Panc1 (cell line): ENCODE data around the gene TBX4. TPM values are rescaled to one million over a fixed set of nuclear protein-coding genes. Genes with fewer than 3 reads are reported as not detected.
"Not testable (repeated sequence)": the region's sequence is repeated elsewhere in the genome, so short reads cannot be mapped to it uniquely, and the experiment has no call there.

Source experiments
- ATAC-seq: fragments of 200-7000 bp; cut with Tn5 transposase; 2 replicates; pipeline ENCODE4 v1.9.1; 2020; ENCODE audit warnings: mild to moderate bottlenecking, moderate library complexity
- BruUV-seq: library from RNA; stranded (reverse); fragments of 400-500 nt; replicated peaks from 2 replicates; lab custom pipeline; 2021; lab: Mats Ljungman, UMichigan
- CTCF ChIA-PET: fragments of 300-600 bp; sonication (Branson Sonifier 250); formaldehyde crosslinking; loops from one replicate; lab custom pipeline; 2022; ENCODE audit warnings: antibody characterized with exemption; lab: Charles Lee
- POLR2A ChIA-PET: fragments of 300-600 bp; sonication (Branson Sonifier 250); formaldehyde crosslinking; loops from one replicate; lab custom pipeline; 2022; ENCODE audit warnings: antibody characterized with exemption; lab: Charles Lee
- DNase-seq: peaks from one replicate; pipeline ENCODE4 v3.0.0-alpha.2; 2010; ENCODE audit warnings: low read depth, low spot score
- H3K27ac ChIP-seq: 2 replicates; pipeline ENCODE4 v1.5.1; 2011; ENCODE audit warnings: mild to moderate bottlenecking, low read length, inconsistent platforms
- H3K27me3 ChIP-seq: fragments of 200-500 bp; sonication (Bioruptor generic); 2 replicates; pipeline ENCODE4 v1.6.0; 2014; ENCODE audit warnings: low read length, inconsistent platforms; ENCODE audit not compliant: control insufficient read depth, insufficient read depth
- H3K36me3 ChIP-seq: fragments of 200-500 bp; sonication (Bioruptor generic); 2 replicates; pipeline ENCODE4 v1.5.1; 2014; ENCODE audit warnings: inconsistent platforms, mild to moderate bottlenecking, low read length, moderate library complexity; ENCODE audit not compliant: control insufficient read depth, insufficient read depth
- H3K4me1 ChIP-seq: 2 replicates; pipeline ENCODE4 v1.5.1; 2011; ENCODE audit warnings: inconsistent platforms, mild to moderate bottlenecking, low read length, moderate library complexity; ENCODE audit not compliant: control insufficient read depth, insufficient read depth
- H3K4me3 ChIP-seq, 2 experiments: 2 replicates each; pipeline ENCODE4 v1.5.1; 2011 to 2012; ENCODE audit warnings: low read depth in 2 of 2, low read length in 2 of 2, mild to moderate bottlenecking in 2 of 2, inconsistent platforms in 1 of 2, moderate library complexity in 1 of 2
- H3K9me3 ChIP-seq: fragments of 200-500 bp; sonication (Bioruptor generic); 2 replicates; pipeline ENCODE4 v1.5.1; 2014; ENCODE audit warnings: low read depth, mild to moderate bottlenecking, inconsistent platforms, low read length, moderate library complexity; ENCODE audit not compliant: control insufficient read depth, insufficient read depth
- CTCF ChIP-seq: fragments of 450-650 bp; IDR thresholded peaks from 2 replicates; pipeline ENCODE4 v1.5.1; 2017; ENCODE audit warnings: mild to moderate bottlenecking
- POLR2AphosphoS5 ChIP-seq: IDR thresholded peaks from 2 replicates; pipeline ENCODE4 v1.6.1; 2012; ENCODE audit warnings: mild to moderate bottlenecking, low read depth, low read length, moderate library complexity
- REST ChIP-seq, 2 experiments: IDR thresholded peaks; 2 replicates each; pipeline ENCODE4 v1.6.1; 2011 to 2012; ENCODE audit warnings: low read depth in 2 of 2, control low read depth in 1 of 2, low read length in 1 of 2, mild to moderate bottlenecking in 1 of 2, moderate library complexity in 1 of 2; ENCODE audit not compliant: insufficient read depth in 1 of 2
- SIN3A ChIP-seq: IDR thresholded peaks from 2 replicates; pipeline ENCODE4 v1.6.1; 2012; ENCODE audit warnings: low read depth, mild to moderate bottlenecking, low read length, moderate library complexity, borderline replicate concordance; ENCODE audit not compliant: insufficient read depth
- TCF7L2 ChIP-seq: IDR thresholded peaks from 2 replicates; pipeline ENCODE4 v1.6.1; 2011; ENCODE audit warnings: mild to moderate bottlenecking, low read depth, low read length, inconsistent platforms
- in situ Hi-C: cut with HindIII; loops from 2 replicates; pipeline ENCODE4 v1.10.0; 2016; ENCODE audit warnings: low sequenced_read_pairs, low pct_unique_long_range_greater_than_20kb
- intact Hi-C: fragments of 100-400 bp; cut with micrococcal nuclease; formaldehyde crosslinking; loops from one replicate; pipeline ENCODE4 v1.10.0; 2022; ENCODE audit not compliant: unreplicated experiment
- total RNA-seq: library from RNA; stranded (reverse); gene quantifications from one replicate; pipeline ENCODE4 v1.2.1, GENCODE V29; 2021; ENCODE audit not compliant: unreplicated experiment

TBX4 gene
- total RNA-seq, 1 experiment from 2014 or later, result not detected

GRCh38 chr17:61447358-61447757, 4.9 kb upstream of the TBX4 start:
- CTCF ChIA-PET, result interaction anchor here (0.5 kb wide), 1 partner anchor 27 kb away, joined by 3 read pairs; no protein-coding TSS in a partner anchor
- DNase-seq, result no peak
- intact Hi-C loops (no loop called here), in situ Hi-C loops (no loop called here)
- no peaks in the 10 kb centered on the region for H3K36me3 ChIP-seq
- POLR2A ChIA-PET, result interaction anchor here (0.6 kb wide), 1 partner anchor 182 kb away, joined by 3 read pairs; no protein-coding TSS in a partner anchor
- no peak overlapping the region for H3K27ac ChIP-seq
- no TSS peak for BruUV-seq
- no peak for ATAC-seq
- no peak overlapping the region for H3K4me3 ChIP-seq
- H3K27me3 ChIP-seq, result no peaks in the 10 kb centered on the region
- peaks cover 4% of the 10 kb centered on the region; the same call in 1 of the 2 replicates for H3K4me1 ChIP-seq
- no peak for TF ChIP-seq REST (IDR thresholded peaks at IDR 0.05; ENCODE audit: insufficient read depth in 1 of 2, low read depth in 2 of 2, low read length in 1 of 2)
- TF ChIP-seq TCF7L2, result no peak
- no peak for TF ChIP-seq POLR2AphosphoS5
- TF ChIP-seq SIN3A, result no peak
- TF ChIP-seq CTCF, result no peak
- H3K9me3 ChIP-seq, result no peaks in the 10 kb centered on the region

GRCh38 chr17:61448042-61448441, 4.2 kb upstream of the TBX4 start:
- no peak for DNase-seq
- no TSS peak for BruUV-seq
- POLR2A ChIA-PET, result interaction anchor here (0.6 kb wide), 2 partner anchors 181 to 1099 kb away, joined by 3 read pairs; no protein-coding TSS in a partner anchor

GRCh38 chr17:61449140-61449539, 3.1 kb upstream of the TBX4 start:
- H3K27ac ChIP-seq, DNase-seq, intact Hi-C loops, ATAC-seq, in situ Hi-C loops, H3K27me3 ChIP-seq, H3K36me3 ChIP-seq, H3K4me1 ChIP-seq, H3K9me3 ChIP-seq, POLR2A ChIA-PET, CTCF ChIA-PET, BruUV-seq, H3K4me3 ChIP-seq: not testable (repeated sequence)

More at GRCh38 chr17:61448042-61448441, 4.2 kb upstream of the TBX4 start:
- no peaks in the 10 kb centered on the region for H3K27me3 ChIP-seq
- no peaks in the 10 kb centered on the region for H3K36me3 ChIP-seq
- H3K9me3 ChIP-seq, result no peaks in the 10 kb centered on the region
- intact Hi-C loops, result no loop called here
- no peak for ATAC-seq
- no peak overlapping the region for H3K4me3 ChIP-seq
- H3K27ac ChIP-seq, result no peak overlapping the region
- CTCF ChIA-PET, result interaction anchor here (0.5 to 0.6 kb wide), 3 partner anchors 28 to 109 kb away, joined by 3 to 8 read pairs (median 4); no protein-coding TSS in a partner anchor
- no peak for TF ChIP-seq SIN3A
- in situ Hi-C loops, result no loop called here
- H3K4me1 ChIP-seq, result peaks cover 4% of the 10 kb centered on the region; the same call in 1 of the 2 replicates
